HuH-7 (cell line): ENCODE measurements around the gene CIAO3.
A peak's percentile ranks its signal among the peaks of the same experiment; 100 is the strongest.
"Not testable (repeated sequence)": the region's sequence is repeated elsewhere in the genome, so short reads cannot be mapped to it uniquely, and the experiment has no call there.

Experiments used
- DNase-seq: peaks from one replicate; pipeline ENCODE4 v3.0.0; 2011; ENCODE audit warnings: low spot score

The CIAO3 gene

DNA sequence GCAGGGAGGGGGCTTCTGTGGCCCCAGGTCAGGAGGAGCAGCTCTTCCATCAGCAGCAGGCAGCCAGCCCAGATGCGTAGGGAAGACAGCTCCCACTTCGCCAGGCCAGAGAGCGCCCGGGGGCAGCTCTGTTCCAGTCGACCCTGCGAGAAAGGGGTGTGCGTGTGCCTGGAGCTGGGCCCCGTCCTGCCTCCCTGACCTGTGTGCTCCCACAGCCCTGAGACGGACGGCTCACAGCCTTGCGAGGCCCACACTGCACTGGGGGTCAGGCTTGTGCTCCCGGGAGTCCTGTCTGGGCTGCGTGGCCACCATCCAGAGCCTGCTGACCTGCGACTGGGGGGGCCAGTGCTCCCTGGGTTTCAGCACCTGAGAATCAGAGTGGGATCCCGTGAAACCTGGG lies 19.3 kb upstream of the CIAO3 start:
- DNase-seq = no peak

DNA sequence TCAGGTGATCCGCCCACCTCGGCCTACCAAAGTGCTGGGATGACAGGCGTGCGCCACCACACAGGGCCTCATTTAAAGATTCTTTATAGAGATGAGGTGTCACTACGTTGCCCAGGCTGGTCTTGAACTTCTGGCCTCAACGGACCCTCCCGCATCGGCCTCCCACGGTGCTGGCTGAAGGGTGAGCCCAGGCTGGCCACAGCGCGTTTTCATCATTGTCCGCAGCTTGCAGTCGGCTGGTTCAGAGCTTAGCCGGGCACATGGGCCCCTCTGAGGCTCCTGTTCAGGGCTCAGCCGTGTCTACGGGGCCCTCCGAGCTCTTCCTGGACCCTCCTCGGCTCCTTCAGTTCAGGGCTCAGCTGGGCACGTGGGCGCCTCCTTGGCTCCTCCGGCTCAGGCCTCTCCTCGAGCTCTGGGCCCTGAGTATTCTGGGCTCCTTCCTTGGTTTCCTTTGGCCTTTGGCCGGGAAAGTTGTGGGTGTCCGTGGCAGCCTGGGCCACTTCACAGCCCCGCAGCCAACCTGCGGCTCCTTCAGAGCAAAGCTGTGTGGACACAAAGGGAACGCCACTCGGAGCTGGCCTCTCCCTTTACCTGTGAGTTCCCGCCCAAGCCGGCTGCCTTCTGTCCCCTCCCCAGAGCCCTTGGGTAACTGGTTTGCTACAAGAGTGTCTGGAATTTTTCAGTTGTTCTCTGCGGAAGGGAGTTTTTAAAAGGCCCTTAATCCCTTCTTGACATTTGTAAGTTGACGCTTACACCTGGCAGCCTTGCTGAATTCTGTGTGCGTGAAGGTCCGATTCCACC lies 18.5 kb upstream of the CIAO3 start:
- DNase-seq = no peak

DNA sequence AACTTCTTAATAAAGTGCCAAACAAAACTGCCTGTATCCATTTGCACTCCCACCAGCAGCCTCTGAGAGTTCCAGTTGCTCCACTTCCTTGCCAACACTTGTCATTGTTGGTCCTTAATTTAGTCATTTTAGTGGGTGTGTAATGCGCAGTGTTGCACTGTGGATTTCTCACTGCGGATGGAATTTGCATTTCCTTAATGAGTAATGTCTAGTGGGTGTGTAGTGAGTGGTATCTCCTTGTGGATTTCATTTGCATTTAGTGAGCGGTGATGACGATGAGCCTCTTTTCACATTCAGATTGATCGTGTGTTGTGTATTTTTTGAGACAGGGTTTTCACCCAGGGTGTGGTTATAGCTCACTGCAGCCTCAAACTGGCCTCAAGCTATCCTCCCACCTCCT lies 15.6 kb upstream of the CIAO3 start:
- no peak for DNase-seq

DNA sequence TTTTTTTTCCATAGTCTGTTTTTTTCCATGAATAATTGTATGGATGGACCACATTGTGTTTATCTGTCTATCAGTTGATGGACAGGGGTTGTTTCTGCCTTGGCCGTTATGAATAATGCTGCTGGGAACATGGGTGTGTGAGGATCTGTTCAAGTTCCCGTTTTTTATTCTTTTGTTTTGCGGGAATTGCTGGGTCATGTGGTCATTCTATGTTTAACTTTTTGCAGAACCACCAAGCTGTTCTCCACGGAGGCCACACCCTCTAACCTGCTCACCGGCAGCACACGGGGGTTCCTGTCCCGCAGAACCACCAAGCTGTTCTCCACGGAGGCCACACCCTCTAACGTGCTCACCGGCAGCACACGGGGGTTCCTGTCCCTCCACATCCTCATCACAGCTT lies 13.9 kb upstream of the CIAO3 start:
- DNase-seq = no peak

DNA sequence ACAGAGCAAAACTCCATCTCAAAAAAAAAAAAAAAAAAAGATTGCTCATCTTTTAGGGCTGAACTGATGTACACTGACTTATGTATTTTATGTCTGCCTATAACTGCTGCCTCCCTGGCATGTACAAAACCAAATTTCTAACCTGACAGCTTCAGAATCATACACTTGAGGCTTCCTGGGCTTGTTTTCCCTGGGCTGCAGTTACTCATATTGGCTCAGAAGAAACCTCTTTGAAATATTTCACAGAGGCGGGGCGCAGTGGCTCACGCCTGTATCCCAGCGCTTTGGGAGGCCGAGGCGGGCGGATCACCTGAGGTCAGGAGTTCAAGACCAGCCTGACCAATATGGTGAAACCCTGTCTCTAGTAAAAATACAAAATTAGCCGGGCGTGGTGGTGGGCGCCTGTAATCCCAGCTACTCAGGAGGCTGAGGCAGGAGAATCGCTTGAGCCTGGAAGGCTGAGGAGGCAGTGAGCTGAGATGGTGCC lies 13.4 kb upstream of the CIAO3 start:
- DNase-seq = not testable (repeated sequence)

DNA sequence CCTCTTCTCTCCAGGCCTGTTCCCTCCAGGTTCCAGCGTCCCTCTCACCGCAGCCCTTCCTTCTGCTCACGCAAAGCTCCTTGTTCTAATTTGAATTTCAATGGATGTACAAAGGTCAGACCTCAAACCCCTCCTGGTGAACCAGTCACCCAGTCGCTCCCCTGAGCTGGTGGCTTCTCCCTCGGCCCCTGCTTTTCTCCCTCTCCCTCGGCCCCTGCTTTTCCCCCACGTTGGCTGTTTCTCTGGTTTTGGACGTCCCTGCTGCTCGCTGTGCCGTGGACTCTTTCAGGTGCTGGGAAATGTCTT lies 11.2 kb upstream of the CIAO3 start:
- no peak for DNase-seq

DNA sequence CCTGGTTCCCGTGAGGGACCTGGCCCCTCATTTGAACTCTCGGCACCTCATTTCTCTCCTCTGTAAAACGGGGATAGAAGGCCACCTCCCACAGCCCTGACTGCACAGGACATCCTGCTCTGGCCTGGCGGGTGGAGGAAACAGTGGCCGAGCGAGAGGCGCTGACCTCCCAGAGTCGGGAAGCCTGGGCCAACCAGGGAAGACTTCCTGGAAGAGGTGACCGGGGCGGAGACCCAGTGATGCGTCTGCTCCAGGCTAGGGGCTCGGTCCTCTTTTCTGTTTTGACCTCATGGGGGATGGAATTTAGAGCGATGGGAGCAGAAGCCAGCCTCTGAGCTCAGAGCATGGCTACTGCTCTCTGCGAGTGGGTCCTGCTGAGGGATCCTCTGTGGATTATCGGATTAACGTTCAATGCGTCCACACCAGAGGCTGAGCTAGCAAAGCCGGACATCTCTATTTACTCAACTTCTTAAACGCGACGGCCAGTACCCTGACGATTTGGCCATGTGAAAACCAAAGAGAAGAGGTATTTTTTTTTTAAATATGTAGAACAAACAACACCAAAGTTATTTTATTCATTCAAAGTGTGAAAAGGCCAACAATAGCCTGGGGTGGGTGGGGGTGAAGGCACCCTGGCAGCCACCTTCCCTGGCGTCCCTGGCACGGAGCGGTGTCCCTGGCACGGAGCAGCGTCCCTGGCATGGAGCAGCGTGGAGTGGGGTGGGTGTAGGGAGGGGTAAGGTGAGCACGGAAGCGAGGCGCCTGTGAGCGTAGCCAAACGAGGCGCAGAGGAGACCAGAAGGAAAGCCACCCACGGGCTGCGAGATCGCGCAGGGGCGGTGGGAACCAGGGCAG lies 10.6 kb upstream of the CIAO3 start:
- no peak for DNase-seq

DNA sequence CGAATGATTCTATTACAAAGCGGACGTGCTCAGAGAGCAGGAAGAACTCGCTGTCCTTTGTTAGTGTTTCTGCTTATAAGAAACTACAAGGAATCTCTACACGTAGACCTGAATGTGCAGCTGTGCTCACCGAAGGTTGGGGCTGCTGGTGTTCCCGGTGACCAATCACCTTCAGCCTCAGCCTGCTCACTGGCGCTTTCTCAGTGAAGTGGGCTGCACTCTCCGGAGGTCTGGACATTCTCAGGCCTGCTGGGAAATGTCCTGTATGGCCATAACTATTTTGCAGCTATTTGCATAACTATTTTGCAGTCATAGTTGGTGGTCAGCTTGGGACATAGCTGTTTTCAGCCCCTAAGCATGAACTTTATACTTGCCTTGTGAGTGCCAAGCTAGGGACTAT lies 9.7 kb upstream of the CIAO3 start:
- no peak for DNase-seq

DNA sequence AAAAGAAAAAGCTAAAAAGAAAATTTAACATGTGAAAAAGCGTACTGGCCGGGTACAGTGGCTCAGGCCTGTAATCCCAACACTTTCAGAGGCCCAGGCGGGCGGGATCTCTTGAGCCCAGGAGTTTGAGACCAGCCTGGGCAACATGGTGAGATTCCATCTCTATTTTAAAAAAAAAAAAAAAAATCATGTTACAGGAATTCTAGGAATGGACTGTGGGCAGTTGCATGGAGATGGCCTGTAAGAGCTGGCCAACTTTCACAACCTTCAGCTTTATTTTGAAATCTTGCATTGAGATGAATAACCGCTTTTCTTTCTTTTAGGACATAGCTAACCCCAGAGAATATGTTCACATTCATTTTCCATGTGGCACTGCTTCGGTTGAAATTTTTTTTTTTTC lies 8.2 kb upstream of the CIAO3 start:
- DNase-seq = no peak

DNA sequence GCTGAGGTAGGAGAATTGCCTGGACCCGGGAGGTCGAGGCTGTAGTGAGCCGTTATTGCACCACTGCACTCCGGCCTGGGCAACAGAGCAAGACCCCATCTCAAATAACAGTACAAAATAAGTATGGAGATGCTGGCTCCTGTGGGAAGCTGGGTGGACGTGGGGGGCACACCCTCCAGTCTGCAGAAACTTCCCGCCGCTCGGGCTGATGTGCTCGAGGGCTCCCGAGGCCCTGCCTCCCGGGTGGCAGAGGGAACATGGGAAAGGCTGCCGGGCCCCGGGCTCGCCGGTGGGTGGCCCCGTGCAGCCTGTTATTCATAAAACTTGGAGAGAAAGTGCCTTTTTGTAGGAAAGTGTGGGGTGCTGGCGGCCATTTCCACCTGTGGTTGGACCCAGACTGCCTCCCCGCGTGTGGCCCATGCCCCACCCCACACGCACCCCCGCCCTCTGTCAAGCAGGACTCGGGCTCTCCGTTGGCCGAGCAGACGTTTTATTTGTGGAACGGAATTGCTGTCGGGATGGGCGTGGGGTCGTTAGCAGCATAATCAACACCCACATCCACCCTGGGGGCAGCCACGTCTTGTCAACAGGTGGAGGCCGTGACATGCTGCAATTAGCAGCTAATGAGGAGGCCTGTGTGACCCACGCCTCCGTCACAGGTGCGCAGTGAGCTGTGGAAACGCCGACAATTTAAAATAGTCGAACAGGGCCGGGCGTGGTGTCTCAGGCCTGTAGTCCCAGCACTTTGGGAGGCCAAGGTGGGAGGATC lies 7.4 kb upstream of the CIAO3 start:
- DNase-seq = no peak

DNA sequence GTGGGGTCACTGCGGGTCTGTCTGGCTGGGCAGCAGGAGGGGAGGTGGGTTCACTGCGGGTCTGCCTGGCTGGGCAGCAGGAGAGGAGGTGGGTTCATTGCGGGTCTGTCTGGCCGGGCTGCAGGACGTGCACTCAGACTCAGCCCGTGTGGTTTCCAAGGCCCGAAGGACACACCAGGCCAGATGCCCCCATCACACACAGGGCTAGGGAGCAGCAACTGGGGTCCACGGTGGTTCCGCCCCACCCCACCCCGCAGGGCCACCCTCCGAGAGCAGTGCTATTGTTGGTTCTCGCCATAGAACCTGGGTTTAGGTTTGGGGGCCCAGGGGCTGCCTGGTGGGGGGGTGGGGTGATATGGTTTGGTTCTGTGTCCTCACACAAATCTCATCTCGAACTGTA lies 5.8 kb upstream of the CIAO3 start:
- DNase-seq = no peak

DNA sequence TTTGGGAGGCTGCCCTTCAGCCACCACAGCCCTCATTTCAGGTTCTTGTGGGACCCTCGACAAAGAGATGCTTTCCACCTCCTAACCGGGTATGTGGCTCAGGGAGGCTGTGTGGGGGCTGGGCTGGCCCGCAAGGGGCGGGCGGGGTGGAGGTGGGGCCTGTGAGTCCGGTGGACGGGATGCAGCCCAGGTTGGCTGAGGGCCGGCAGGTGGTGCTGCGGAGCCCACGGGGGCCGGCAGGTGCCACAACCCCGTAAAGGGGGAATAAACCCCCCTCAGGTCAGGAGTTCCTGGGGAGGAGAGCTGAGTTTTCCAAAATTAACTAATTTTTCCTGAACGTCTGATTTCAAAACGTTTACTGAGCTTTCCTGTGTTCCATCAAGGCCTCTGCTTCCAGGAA lies 4.9 kb upstream of the CIAO3 start:
- peak; percentile 59 for DNase-seq

DNA sequence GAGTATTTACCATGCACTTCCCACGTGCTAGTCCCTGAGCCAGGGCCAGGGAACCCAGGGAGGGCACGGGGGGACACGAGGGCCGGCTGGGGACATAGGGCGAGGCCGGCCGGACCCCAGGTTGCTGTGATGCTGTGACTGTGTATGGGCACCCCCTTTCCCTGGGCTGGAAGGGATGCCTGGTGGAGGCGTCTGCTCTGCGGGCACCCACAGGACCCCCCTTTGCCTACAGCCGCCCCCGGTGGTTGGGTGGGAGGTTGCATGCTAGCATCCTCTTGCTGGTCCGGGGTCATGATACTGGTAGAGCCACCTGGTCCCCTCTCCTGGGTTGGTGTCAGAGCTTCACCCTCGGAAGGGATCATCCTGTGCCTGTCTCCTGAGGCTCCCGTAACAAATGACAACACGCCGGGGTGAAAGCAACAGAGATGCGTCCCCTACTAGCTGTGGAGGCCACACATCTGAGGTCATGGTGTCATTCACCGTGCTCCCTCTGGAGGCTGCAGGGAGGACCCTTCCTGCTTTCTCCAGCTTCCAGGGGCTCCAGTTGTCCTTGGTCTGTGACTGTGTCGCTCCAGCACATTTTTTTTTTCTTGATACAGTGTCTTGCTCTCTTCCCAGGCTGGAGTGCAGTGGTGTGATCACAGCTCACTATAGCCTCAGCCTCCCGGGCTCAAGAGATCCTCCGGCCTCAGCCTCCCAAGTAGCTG lies 3.1 kb upstream of the CIAO3 start:
- no peak for DNase-seq

DNA sequence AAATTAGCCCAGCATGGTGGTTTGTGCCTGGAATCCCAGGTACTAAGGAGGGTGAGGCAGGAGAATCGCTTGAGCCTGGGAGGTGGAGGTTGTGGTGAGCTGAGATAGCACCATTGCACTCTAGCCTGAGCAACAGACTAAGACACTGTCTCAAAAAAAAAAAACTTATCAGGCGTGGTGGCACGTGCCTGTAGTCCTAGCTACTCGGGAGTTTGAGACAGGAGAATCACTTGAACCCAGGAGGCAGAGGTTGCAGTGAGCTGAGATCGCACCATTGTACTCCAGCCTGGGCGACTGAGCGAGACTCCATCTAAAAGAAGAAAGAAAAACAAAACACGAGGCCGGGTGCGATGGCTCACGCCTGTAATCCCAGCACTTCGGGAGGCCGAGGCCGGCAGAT lies 2.1 kb upstream of the CIAO3 start:
- not testable (repeated sequence) for DNase-seq

DNA sequence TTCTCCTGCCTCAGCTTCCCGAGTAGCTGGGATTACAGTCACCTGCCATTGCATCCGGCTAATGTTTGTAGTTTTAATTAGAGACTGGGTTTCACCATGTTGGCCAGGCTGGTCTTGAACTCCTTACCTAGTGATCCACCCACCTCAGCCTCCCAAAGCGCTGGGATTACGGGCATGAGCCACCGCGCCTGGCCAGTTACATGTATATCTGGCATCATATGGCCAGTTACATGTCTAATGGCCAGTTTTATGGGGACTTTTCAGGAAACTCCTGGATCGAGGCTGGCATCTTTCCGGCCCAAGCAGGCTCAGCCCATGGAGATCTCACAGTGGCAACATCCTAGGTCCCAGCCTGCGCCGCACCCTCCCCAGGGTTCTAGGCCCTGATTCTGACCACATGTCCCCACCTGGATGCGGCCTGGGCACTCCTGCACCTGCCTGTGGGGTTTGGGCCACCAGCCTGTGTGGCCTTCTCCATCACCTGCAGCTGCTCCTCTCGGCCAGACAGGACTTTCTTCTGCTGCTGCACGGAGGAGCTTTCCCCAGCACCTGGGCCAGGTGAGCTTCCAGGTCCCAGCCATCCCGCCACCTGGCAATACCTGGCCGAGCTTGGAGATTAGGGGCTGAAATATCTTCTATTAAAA lies 1.3 kb upstream of the CIAO3 start:
- DNase-seq = no peak

DNA sequence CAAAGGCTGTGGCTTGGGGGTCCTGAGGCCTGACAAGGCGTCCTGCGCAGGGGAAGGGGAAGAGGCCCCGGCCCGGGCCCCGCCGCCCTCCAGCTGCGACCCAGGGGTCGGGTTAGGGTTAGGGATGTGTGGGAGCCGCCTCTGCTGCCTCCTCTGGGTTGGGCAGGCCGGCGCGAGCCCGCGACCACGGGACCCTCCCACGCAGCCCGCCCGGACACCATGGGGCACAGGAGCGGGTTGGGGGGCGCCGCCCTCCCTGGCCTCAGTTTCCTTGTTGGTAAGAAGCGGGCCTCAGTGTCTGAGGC lies 386 bp downstream of the CIAO3 start:
- no peak for DNase-seq

DNA sequence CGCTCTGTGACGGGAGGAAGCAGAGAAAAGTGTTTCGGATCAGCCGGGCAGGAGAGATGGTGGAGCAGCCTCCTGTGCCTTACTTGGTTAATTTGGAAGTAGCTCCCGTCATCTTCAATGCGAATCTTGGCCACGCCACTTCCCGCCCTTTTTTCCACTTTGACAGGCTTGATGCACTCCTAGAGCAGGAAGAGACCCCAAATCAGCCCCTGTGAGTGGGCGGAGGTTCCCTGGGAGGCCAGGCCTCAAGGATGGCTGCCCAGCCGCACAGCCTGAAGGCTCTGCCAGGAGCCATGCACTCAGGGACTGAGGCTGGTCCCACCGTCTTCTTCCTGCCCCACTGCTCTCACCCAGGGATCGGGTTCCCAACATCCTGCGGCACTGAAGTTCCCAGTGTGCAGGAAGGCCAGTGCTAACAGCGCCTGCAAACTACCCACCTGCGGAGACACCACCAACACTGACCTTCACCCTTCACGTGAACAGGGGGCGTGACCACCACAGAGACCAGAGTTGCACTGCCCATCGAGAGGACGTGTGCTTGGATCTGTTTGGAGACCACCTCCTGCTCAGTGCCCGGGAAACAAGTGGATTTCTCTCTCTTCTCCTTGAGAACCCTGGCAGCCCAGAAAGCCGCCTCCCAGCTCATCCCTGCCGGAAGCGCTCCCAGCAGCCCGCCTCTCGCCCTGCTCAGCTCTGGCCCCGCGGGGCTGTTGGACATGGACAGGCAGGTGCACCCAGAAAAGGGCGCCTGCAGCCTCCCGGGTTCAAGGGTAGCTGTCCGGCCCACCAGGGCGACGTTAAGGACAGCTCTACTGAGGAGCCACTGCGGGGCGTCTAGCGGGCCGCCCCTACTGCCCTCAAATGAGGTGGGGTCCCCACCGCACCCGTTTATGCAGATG lies 988 bp downstream of the CIAO3 start:
- DNase-seq = peak; percentile 37

DNA sequence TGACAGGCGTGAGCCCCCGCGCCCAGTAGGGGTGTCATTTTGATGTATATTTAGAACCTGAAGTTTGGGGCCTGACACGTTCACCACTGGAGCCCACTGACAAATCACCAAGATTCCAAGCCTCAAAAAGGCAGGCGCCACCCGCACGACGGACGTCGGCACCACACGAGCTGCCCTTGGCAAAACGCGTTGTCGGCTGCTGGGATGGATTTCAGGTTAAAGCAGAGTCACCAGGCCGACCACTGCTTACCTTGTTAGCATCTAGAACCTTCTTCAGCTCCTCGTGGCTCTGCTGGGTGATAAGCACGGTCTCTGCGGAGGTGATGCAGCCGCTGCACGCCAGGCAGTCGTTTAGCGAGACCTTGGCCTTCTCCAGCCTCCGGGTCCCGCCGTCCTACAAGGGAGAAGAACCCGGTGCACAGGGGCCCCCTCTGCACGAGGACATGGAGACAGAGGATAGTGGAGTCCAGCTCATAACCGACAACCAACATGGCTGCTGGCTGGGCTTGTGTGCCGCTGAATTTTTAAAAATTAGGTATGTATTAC lies 3.8 kb downstream of the CIAO3 start:
- DNase-seq = no peak

DNA sequence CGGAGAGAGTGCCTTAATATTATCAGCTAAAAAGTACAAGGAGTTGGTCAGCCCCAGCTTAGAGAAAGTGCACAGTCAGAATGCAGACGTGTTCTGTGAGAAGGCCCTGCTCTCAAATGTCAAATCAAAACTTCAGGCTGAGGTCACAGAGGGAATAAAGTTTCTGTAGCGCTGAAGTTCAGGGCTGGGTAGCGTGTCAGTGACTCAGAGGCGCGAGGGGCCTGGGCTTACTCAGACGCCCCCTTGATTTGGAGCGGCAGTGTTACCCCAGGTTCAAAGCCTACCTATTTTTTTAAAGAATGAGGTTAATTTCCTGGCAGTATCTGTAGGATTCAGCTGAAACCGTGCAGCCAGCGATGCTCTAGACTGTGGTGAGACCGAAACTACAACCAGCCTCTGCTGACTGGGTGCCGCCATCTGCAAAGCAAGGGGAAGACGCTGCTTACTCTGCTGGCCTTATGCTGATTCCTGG lies 4.8 kb downstream of the CIAO3 start:
- no peak for DNase-seq
